IPS-18c (cell line): ENCODE measurements around the gene DDX50.
A peak's percentile ranks its signal among the peaks of the same experiment; 100 is the strongest.
"Not testable (repeated sequence)": the region's sequence is repeated elsewhere in the genome, so short reads cannot be mapped to it uniquely, and the experiment has no call there.

ENCODE experiments used
- H3K4me3 ChIP-seq: 2 replicates; pipeline ENCODE4 v1.7.0; 2013; ENCODE audit warnings: low read depth, mild to moderate bottlenecking, low read length, moderate library complexity; ENCODE audit not compliant: insufficient read depth
- H3K9me3 ChIP-seq: one replicate; pipeline ENCODE4 v1.6.1; 2013; ENCODE audit warnings: mild to moderate bottlenecking, low read length, moderate library complexity; ENCODE audit not compliant: control insufficient read depth, insufficient read depth

DDX50 gene

DNA sequence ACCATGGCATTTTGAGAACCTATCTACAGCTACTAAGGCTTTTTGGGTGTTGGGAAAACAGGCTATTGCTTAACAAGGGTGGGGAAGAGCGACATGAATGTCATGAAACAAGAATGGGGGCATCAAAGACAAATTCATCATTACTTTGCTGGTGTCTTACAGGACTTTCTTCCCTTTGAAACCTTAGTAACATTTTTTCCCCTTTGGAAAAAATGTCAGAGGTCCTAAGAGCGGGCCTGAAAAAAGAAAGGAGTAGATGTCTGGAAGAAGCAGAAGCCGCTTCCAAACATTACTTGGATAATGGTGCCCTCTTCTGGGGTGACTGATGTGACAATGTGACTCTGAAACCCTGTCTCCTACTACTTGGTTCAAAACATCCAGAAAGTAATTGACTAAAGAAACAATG lies 3.8 kb upstream of the DDX50 start:
- no peak overlapping the region for H3K4me3 ChIP-seq
- no peaks in the 10 kb centered on the region for H3K9me3 ChIP-seq

DNA sequence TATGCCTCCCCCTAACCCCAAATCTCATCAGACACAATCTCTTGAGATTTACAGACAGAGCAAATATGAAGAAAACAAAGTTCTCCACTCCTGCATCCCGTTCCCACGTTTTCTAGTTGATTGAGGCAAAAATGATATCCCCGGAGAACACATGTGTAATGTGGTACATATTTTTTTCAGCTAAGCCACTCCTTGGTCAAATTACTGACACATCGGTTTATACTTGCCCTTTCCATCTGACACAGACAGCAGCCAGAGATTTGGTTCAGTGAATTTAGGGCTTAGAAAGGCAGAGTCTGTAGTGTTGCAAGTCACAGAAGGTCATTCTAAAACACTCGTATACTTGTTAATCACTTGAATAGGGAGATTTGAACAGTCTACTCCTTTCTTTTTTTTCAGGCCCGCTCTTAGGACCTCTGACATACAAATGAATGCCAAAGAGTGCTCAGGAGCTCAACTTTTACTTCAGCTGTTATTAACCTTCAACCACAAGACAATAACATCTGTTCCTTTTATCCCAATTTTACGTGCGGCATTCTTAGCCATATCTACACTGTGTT lies 1.8 kb upstream of the DDX50 start:
- Histone ChIP-seq H3K9me3 (no peaks in the 10 kb centered on the region), H3K4me3 (no peak overlapping the region)

DNA sequence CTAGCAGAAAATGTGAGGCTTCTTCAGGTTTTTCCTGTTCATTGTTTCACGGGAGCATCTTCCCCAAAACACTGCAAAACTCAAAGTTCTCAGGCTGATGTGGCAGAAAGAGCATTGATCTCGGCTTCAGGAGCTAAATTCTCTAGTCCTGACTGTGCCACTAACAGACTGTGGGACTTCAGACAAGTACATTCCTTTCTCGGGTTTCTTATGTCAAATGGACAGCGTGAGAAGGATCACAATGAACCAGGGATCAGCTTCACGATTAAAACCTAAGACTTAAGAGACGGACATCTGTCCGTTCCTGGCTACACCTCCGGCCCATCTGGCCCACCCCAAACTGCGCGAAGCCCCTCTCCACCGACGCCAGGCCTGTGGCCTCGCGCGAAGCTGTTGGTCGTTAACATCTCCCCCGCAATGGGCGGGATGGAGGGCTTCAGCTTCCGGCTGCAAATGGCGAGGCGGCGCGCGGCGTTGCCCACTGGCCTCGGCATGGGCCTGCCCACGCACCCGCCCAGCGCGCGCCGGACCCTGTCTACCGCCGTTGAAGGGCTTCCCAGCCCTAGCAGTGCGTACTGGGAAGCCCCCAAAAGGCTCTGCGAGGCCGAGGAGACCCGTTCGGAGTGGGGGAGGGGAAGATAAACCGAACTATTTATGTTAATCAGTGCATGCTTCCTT lies 549 bp upstream of the DDX50 start:
- Histone ChIP-seq H3K4me3 (peak overlapping the region; percentile 84), H3K9me3 (no peaks in the 10 kb centered on the region)

DNA sequence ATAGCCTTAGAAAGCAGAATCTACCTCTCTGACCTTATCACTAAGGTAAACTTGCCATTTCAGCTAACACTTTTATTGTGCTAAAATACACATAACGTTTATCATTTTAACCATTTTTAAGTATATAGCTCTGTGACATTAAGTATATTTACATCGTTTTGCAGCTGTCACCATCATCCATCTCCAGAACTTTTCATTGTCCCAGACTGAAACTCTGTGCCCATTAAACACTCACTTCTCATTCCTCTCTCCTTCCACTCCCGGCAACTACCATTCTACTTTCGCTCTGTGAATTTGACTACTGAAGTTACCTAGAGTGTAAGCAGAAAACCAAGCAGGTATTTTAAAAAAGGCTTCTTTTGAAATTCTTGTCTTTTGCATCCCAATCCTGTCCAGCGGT lies 1.3 kb downstream of the DDX50 start:
- Histone ChIP-seq H3K9me3 (no peaks in the 10 kb centered on the region), H3K4me3 (peak overlapping the region; percentile 95; the same call in 1 of the 2 replicates)

DNA sequence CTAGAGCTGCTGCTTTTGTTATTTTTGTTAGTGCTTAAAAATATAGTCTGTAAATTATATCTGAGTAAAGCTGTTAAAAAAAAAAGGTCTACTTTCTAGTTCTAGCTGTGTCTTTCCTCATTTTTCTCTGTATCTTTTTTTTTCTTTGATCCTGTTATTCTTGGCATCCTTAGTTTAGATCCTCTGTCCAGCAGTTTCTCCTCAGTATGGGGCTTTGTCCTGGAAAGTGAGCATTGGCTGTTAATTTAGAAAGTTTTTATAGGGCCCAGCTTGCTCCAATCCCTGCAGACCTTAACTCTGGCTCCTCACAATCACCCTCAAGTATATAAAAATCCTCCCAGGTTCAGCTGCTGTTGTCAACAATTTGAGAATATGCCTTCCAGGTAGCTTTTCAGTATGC lies 23.5 kb downstream of the DDX50 start:
- Histone ChIP-seq H3K4me3 (no peak overlapping the region), H3K9me3 (no peaks in the 10 kb centered on the region)

DNA sequence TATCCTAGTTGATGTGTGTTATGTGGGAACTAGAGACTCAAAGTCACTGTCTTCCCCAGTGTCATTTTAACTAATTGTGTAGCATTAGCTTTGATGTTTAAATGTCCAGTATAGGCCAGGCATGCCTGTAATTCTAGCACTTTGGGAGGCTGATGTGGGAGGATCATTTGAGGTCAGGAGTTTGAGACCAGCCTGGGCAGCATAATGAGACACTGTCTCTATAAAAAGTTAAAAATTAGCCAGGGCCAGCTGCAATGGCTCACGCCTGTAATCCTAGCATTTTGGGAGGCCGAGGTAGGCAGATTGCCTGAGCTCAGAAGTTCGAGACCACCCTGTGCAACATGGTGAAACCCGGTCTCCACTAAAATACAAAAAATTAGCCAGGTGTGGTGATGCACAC lies 24.4 kb downstream of the DDX50 start:
- Histone ChIP-seq H3K4me3 (no peak overlapping the region), H3K9me3 (no peaks in the 10 kb centered on the region)

DNA sequence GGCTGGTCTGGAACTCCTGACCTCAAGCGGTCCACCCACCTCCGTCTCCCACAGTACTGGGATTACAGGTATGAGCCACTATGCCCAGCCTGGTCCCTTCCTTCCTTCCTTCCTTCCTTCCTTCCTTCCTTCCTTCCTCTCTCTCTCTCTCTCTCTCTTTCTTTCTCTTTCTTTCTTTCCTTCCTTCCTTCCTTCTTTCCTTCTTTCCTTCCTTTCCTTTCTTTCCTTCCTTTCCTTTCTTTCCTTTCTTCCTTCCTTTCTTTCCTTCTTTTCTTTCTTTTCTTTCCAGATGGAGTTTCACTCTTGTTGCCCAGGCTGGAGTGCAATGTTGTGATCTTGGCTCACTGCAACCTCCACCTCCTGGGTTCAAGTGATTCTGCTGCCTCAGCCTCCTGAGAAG lies 28.0 kb downstream of the DDX50 start:
- H3K9me3 ChIP-seq, H3K4me3 ChIP-seq: not testable (repeated sequence)

DNA sequence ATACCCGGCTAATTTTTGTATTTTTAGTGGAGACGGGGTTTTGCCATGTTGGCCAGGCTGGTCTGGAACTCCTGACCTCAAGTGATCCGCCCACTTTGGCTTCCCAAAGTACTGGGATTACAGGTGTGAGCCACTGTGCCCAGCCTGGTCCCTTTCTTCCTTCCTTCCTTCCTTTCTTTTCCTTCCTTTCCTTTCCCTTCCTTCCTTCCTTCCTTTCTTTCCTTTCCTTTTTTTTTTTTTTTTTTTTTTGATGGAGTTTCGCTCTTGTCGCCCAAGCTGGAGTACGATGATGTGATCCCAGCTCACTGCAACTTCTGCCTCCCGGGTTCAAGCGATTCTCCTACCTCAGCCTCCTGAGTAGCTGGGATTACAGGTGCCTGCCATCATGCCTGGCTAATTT lies 28.8 kb downstream of the DDX50 start:
- H3K4me3 ChIP-seq, H3K9me3 ChIP-seq: not testable (repeated sequence)

DNA sequence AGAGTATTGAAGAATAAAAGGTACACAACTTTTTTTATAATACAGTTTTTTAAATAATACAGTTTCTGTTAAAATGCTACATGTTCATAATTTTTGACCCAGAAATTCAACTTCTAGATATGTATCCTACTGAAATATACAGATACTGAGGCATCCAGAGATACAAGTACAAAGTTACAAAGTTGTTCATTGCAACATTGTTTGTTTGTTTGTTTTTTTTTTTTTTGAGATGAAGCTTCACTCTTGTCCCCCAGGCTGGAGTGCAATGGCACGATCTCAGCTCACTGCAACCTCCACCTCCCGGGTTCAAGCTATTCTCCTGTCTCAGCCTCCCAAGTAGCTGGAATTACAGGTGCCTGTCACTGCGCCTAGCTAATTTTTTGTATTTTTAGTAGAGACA lies 31.7 kb downstream of the DDX50 start:
- H3K4me3 ChIP-seq, H3K9me3 ChIP-seq: not testable (repeated sequence)

DNA sequence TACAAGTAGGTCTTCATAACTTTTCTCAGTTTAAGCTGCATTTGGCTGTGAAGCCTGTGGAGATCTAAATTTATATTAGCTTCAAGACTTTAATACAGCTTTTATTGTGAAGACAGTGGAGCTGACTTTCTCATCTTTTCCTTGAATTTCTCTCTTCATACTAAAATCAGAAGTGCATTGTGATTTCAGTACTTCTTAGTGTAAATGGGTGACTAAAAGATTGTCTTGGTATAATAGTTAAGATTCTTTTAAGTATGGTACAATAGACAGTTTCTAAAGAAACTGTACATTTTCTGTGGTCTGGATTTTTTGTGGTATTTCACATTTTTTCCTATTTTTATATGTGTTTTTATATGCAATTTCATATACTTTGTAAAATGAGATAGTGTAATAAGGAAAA lies 33.9 kb downstream of the DDX50 start:
- Histone ChIP-seq H3K4me3 (no peak overlapping the region), H3K9me3 (no peaks in the 10 kb centered on the region)

DNA sequence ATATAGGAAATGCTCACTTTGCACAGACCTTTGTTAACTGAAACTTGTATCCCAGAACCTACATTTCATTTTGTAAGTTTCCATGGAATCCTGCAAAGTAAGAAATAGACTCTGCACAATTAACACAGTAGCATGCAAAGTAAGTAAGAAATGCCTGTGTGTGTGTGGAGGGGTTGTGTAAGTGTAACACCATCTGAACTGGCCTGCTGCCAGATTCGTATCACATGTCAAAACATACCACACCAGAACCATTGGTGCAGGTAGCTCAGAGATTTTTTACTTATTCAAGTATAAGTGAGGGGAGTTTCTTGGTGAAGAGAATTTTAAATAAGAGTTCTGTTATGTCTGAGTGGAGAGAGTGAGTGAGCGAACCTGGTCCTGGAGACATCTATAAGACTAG lies 37.0 kb downstream of the DDX50 start:
- no peak overlapping the region for H3K4me3 ChIP-seq
- no peaks in the 10 kb centered on the region for H3K9me3 ChIP-seq

DNA sequence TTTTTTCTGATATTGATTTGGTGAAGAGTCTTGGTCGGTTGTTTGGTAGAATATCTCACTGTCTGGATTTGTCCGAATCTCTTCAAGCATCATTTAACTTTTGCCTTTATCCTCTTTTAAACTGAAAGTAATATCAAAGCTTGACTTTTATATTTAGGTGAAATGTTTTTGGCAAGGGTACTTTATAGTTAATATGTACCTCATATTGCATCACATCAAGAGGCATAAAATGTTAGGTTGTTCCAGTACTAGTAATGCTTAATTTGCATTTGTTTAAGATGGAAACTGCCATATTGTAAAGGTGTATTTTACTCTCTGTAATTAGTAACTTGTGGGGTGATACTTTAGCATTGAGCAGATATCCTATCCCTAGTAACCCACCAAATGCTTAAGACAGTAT lies 37.8 kb downstream of the DDX50 start:
- Histone ChIP-seq H3K4me3 (no peak overlapping the region), H3K9me3 (no peaks in the 10 kb centered on the region)

DNA sequence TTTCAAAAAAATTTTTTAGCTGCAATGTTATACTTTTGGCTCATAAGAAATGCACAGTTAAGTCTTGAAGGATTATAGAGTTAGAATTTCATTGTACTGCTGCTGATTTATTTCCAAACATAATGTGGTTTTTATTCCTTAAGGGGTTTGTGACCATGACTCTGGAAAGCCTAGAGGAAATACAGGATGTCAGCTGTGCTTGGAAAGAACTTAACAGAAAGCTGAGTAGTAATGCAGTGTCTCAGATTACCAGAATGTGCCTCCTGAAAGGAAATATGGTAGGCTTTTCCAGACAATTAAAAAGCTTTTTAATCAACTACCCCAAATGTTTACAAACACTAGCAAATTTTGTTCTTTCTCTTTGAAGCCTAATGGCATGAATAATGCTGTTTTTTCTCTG lies 39.8 kb downstream of the DDX50 start:
- not testable (repeated sequence) for H3K4me3 ChIP-seq, H3K9me3 ChIP-seq

DNA sequence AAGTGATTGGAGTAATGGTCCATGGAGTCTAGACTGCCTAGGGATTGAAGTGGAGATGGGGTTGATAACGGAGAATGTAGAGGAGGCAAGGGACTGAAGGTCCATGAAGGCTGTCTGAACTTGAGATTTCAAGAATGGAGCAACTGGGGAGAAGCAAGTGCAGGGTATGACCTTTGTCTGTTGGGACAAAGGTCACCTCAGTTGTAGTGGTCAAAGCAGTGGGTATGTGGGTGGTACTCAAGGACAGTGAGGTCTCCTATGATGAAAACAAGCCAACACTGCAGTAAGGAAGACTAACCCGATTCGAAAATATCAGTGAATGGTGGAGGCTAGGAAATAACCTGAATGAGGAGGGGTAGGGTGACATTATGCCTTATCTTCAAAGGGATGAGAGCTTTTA lies 49.5 kb downstream of the DDX50 start:
- H3K4me3 ChIP-seq: no peak overlapping the region
- peaks cover 2% of the 10 kb centered on the region for H3K9me3 ChIP-seq

DNA sequence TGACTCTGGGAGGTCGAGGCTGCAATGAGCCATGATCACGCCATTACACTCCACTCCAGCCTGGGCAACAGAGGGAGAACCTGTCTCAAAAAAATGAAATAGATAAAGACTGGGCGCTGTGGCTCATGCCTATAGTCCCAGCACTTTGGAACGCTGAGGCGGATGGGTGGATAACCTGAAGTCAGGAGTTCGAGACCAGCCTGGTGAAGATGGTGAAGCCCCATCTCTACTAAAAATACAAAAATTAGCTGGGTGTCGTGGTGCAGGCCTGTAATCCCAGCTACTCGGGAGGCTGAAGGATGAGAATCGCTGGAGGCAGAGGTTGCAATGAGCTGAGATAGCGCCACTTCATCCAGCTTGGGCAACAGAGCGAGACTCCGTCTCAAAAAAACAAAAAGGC lies 53.8 kb downstream of the DDX50 start:
- H3K4me3 ChIP-seq: no peak overlapping the region
- H3K9me3 ChIP-seq: no peaks in the 10 kb centered on the region

DNA sequence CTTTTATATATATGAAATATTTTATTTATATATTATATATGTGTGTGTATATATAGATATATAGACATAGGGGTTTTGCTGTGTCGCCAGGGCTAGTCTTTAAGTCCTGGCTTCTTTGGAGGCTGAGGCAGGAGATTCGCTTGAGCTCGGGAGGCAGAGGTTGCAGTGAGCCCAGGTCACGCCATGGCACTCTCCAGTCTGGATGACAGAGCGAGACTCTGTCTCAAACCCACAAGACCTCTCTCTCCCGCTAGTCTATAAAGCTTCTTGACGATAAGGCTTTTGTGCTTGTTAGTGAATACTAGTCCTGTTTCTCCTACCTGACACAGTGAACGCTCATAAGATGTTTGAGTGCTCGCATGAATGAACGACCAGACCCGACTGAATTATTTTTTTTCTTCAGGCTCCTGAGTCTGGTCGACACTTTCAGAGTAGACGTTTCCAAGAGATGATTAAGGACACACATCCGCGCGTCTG lies 54.3 kb downstream of the DDX50 start:
- Histone ChIP-seq H3K4me3 (peak overlapping the region; percentile 86), H3K9me3 (no peaks in the 10 kb centered on the region)

DNA sequence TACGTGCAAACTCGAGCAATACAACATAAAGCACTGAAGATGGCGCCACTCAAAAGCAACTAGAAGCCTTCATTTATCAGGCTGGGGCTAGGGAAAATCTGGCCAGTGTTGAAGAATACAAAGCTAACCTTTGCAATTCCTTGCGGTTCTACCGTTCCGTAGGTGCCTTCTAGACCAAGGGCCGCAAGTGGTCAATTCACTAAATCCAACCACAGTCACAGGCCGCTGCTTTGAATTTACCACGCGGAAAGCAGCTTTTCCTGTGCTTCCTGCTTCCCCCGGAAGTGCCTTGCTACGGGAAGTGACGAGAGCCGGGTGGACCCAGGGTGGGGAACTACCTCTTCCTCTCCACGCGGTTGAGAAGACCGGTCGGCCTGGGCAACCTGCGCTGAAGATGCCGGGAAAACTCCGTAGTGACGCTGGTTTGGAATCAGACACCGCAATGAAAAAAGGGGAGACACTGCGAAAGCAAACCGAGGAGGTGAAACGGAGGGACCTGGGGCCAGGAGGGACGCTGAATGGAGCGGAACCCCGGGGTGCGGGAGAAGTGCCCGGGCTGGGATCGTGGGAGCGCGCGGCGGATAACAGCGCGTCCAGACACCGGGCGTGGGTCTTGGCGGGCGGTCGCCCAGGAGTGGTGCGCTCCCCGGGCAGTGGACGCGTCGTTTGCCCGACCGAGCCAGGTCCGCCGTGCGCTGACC lies 54.9 kb downstream of the DDX50 start, which contains the start of gene DDX21:
DDX21 (plus strand) TSS at position 339 of the 701 bp plus-strand sequence; CDS start at position 395, 56 bp downstream.
- Histone ChIP-seq H3K4me3 (peak within 1 kb of the TSS; percentile 86), H3K9me3 (no peaks in the 10 kb centered on the region)

DNA sequence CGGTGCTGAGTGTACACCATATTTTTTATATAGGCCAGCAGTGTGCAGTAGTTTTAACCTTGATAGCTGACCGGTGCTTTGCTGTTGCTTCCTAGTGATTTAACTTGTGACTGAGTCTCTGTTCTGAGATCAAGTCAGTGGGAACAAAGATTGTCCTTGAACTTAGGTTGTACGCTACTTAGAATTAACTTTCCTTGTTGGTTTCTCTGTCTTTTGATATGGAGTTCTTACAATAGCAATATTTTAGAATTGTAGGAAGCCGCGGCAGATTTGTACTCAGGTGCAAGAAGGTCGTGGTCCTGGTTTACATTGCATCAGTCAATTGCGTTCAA lies 56.1 kb downstream of the DDX50 start:
- Histone ChIP-seq H3K4me3 (peak overlapping the region; percentile 86), H3K9me3 (no peaks in the 10 kb centered on the region)
